Mesothelial cell of epicardium (in vitro differentiated cells): Measurements from ENCODE around the gene EYS. TPM values are rescaled to one million over a fixed set of nuclear protein-coding genes. Genes with fewer than 3 reads are reported as not detected.

Experiments
- DNase-seq, 2 experiments: peaks; one replicate each; pipeline ENCODE4 v3.0.0; 2021; ENCODE audit warnings: low spot score in 2 of 2; ENCODE audit not compliant: unreplicated experiment in 2 of 2
- H3K27ac Mint-ChIP-seq: 2 replicates; pipeline ENCODE4 v1.8.0; 2021; ENCODE audit warnings: mixed read lengths
- H3K27me3 Mint-ChIP-seq: 2 replicates; pipeline ENCODE4 v1.8.0; 2021; ENCODE audit warnings: low read depth, mixed read lengths
- H3K36me3 Mint-ChIP-seq: 2 replicates; pipeline ENCODE4 v1.8.0; 2021; ENCODE audit warnings: mixed read lengths
- H3K4me1 Mint-ChIP-seq: 2 replicates; pipeline ENCODE4 v1.8.0; 2021; ENCODE audit warnings: mixed read lengths
- H3K4me3 Mint-ChIP-seq: 2 replicates; pipeline ENCODE4 v1.8.0; 2021; ENCODE audit warnings: mild to moderate bottlenecking, moderate library complexity, mixed read lengths
- H3K9me3 Mint-ChIP-seq: 2 replicates; pipeline ENCODE4 v1.8.0; 2021; ENCODE audit warnings: mixed read lengths
- CTCF ChIP-seq: fragments of 200-600 bp; sonication (generic); IDR thresholded peaks from one replicate; pipeline ENCODE4 v1.5.0; 2021; ENCODE audit warnings: antibody characterized with exemption; ENCODE audit not compliant: unreplicated experiment
- total RNA-seq: library from RNA; stranded (reverse); gene quantifications from 3 replicates; pipeline ENCODE4 v1.2.1, GENCODE V29; 2021

The EYS gene
- total RNA-seq, 1 donor from 2014 or later, result 0.69 TPM

GRCh38 chr6:64998204-64998603 lies 708.8 kb downstream of the EYS start:
- TF ChIP-seq CTCF, result no peak
- no peak overlapping the region for H3K27ac Mint-ChIP-seq
- H3K27me3 Mint-ChIP-seq, result no peaks in the 10 kb centered on the region
- no peak for DNase-seq
- H3K4me1 Mint-ChIP-seq, result peaks cover 9% of the 10 kb centered on the region
- no peak overlapping the region for H3K4me3 Mint-ChIP-seq
- no peaks in the 10 kb centered on the region for H3K9me3 Mint-ChIP-seq
- no peaks in the 10 kb centered on the region for H3K36me3 Mint-ChIP-seq

GRCh38 chr6:64996301-64996700 lies 710.7 kb downstream of the EYS start:
- no peak overlapping the region for H3K27ac Mint-ChIP-seq
- peaks cover 5% of the 10 kb centered on the region for H3K9me3 Mint-ChIP-seq
- H3K4me3 Mint-ChIP-seq, result no peak overlapping the region
- H3K27me3 Mint-ChIP-seq, result no peaks in the 10 kb centered on the region
- H3K36me3 Mint-ChIP-seq, result no peaks in the 10 kb centered on the region
- DNase-seq, result no peak
- no peak for TF ChIP-seq CTCF
- peaks cover 9% of the 10 kb centered on the region for H3K4me1 Mint-ChIP-seq

- H3K27me3 Mint-ChIP-seq, result peaks cover 2% of the 10 kb centered on the region
- H3K9me3 Mint-ChIP-seq, result peaks cover 5% of the 10 kb centered on the region
- H3K4me1 Mint-ChIP-seq, result peaks cover 20% of the 10 kb centered on the region
- H3K27ac Mint-ChIP-seq, result no peak overlapping the region
- H3K4me3 Mint-ChIP-seq, result no peak overlapping the region
- H3K36me3 Mint-ChIP-seq, result no peaks in the 10 kb centered on the region
- DNase-seq, result no peak
- TF ChIP-seq CTCF, result no peak
Observed at GRCh38 chr6:64990652-64991304, 716.2 kb downstream of the EYS start.

- Mint-ChIP-seq H3K4me1 (peaks cover 16% of the 10 kb centered on the region), H3K36me3 (no peaks in the 10 kb centered on the region), H3K27me3 (peaks cover 2% of the 10 kb centered on the region), H3K27ac (peak overlapping the region; percentile 29), H3K4me3 (no peak overlapping the region), H3K9me3 (peaks cover 5% of the 10 kb centered on the region)
- TF ChIP-seq CTCF, result no peak
- DNase-seq, result no peak
Observed at GRCh38 chr6:64988148-64988547, 718.9 kb downstream of the EYS start.

- Mint-ChIP-seq H3K9me3 (no peaks in the 10 kb centered on the region), H3K4me1 (peaks cover 18% of the 10 kb centered on the region), H3K4me3 (no peak overlapping the region), H3K36me3 (no peaks in the 10 kb centered on the region), H3K27me3 (peaks cover 2% of the 10 kb centered on the region), H3K27ac (no peak overlapping the region)
- DNase-seq, result no peak
- TF ChIP-seq CTCF, result no peak
Observed at GRCh38 chr6:64987066-64987465, 720.0 kb downstream of the EYS start.

- Mint-ChIP-seq H3K9me3 (no peaks in the 10 kb centered on the region), H3K36me3 (no peaks in the 10 kb centered on the region), H3K27ac (no peak overlapping the region), H3K4me1 (peaks cover 16% of the 10 kb centered on the region), H3K4me3 (no peak overlapping the region), H3K27me3 (peaks cover 2% of the 10 kb centered on the region)
- TF ChIP-seq CTCF, result no peak
- no peak for DNase-seq
Observed at GRCh38 chr6:64985726-64986125, 721.3 kb downstream of the EYS start.
